ENCODE results near the gene TMTC2.
A peak's percentile ranks its signal among the peaks of the same experiment; 100 is the strongest.

Gene TMTC2

DNA sequence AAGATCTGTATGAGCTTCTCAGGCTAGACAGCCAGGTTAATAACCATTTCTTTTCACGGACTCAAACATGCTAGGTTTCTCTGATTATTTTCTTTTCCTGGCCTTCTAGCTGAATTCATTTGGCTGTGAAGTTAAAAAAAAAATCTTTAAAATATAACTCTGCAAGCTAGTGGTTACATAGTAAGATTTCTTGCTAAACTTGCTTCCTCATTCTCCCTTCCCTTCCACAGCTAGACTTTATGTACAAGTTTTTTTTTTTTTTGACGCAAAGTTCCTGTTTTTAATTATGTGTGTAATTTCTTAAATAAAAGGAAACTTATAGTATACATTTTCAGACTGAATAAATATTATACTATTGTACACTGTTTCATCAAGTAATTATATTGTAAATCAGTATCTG, 145.4 kb downstream of the TMTC2 start:
- no peak for DNase-seq
- in situ Hi-C loops (cut with HindIII; ENCODE audit: low pct_ligation_motif_present, low sequenced_read_pairs): no loop called here

DNA sequence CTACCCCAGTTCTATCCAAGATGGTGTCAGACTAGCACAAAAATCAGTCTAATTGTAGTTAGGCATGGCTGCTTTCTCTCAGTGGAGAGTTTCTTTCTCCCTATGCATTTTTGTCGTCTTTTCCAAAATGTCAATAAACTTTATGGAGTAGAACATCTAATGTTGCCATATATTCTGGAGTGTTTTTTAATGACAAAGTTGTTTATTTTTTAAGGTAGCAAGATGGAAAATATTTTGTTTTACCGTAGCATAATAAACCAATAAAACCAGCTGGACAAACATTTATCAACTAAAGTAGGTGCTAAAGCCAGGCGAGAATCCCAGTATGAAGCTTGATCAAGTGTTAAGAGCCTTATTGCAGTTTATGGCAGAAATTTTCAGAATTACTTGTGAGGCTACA, 146.3 kb downstream of the TMTC2 start:
- TF ChIP-seq, protein P1, sequence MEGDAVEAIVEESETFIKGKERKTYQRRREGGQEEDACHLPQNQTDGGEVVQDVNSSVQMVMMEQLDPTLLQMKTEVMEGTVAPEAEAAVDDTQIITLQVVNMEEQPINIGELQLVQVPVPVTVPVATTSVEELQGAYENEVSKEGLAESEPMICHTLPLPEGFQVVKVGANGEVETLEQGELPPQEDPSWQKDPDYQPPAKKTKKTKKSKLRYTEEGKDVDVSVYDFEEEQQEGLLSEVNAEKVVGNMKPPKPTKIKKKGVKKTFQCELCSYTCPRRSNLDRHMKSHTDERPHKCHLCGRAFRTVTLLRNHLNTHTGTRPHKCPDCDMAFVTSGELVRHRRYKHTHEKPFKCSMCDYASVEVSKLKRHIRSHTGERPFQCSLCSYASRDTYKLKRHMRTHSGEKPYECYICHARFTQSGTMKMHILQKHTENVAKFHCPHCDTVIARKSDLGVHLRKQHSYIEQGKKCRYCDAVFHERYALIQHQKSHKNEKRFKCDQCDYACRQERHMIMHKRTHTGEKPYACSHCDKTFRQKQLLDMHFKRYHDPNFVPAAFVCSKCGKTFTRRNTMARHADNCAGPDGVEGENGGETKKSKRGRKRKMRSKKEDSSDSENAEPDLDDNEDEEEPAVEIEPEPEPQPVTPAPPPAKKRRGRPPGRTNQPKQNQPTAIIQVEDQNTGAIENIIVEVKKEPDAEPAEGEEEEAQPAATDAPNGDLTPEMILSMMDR (IDR thresholded peaks at IDR 0.05; ENCODE audit: low read depth, low read length, missing control alignments): no peak
- Histone ChIP-seq H3K36me3 (replicated peaks) (no peaks in the 10 kb centered on the region), H3K4me3 (ENCODE audit: low read depth, low read length) (no peak overlapping the region), H3K27me3 (replicated peaks) (no peaks in the 10 kb centered on the region), H3K27ac (no peak overlapping the region)
- in situ Hi-C loops (cut with HindIII; ENCODE audit: low pct_ligation_motif_present, low sequenced_read_pairs): no loop called here
- DNase-seq: no peak

More for the DNA sequence above, 145.4 kb downstream of the TMTC2 start:
- TF ChIP-seq, protein P1 (IDR thresholded peaks at IDR 0.05; ENCODE audit: low read depth, low read length, missing control alignments): no peak
- Histone ChIP-seq H3K27me3 (replicated peaks) (no peaks in the 10 kb centered on the region), H3K4me3 (ENCODE audit: low read depth, low read length) (no peak overlapping the region), H3K36me3 (replicated peaks) (no peaks in the 10 kb centered on the region), H3K27ac (no peak overlapping the region)

DNA sequence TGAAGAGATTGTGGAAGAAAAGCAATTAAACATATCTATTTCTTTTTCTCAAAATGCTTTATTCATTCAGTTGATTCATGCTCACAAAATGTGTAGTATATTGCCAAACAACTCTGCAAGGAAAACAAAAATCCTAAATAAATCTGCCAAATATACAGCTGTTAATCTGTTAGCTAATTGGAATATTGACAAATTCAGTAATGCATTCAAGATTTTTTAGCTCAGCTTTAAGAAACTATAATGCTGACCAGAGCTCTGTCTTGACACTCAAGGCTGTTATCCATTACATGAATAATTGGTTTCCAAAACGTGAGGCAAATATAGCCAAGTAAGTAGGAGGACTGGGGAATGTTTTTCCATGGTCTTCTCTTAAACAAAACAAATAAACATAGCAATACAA, 146.8 kb downstream of the TMTC2 start:
- DNase-seq: no peak
- TF ChIP-seq, protein P1 (IDR thresholded peaks at IDR 0.05; ENCODE audit: low read depth, low read length, missing control alignments): no peak
- no peak overlapping the region for H3K4me3 ChIP-seq (ENCODE audit: low read depth, low read length)
- in situ Hi-C loops (cut with HindIII; ENCODE audit: low pct_ligation_motif_present, low sequenced_read_pairs): no loop called here
- H3K36me3 ChIP-seq (replicated peaks): no peaks in the 10 kb centered on the region
- no peaks in the 10 kb centered on the region for H3K27me3 ChIP-seq (replicated peaks)
- H3K27ac ChIP-seq: no peak overlapping the region

DNA sequence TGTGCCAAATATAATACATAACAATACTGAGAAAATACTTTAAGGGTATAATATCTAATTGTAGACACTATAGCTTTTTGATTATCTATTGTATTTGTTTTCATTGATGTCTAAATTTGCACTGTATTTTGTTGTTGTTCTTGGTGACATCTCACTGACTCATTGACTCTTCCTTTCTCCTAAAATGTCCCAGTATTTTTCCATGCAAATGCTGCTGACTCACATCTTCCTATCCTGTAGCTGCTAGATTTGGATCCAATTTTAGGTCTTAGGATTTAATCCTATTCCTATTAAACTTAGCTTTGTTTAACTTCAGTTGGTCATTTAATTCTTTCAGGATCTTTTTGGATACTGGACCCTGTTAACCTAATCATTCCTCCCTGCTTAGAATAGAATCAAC, 148.5 kb downstream of the TMTC2 start:
- no peak overlapping the region for H3K4me3 ChIP-seq (ENCODE audit: low read depth, low read length)
- H3K27me3 ChIP-seq (replicated peaks): no peaks in the 10 kb centered on the region
- H3K36me3 ChIP-seq (replicated peaks): no peaks in the 10 kb centered on the region
- DNase-seq: peak; percentile 9
- in situ Hi-C loops (cut with HindIII; ENCODE audit: low pct_ligation_motif_present, low sequenced_read_pairs): no loop called here
- TF ChIP-seq, protein P1 (IDR thresholded peaks at IDR 0.05; ENCODE audit: low read depth, low read length, missing control alignments): no peak
- no peak overlapping the region for H3K27ac ChIP-seq

DNA sequence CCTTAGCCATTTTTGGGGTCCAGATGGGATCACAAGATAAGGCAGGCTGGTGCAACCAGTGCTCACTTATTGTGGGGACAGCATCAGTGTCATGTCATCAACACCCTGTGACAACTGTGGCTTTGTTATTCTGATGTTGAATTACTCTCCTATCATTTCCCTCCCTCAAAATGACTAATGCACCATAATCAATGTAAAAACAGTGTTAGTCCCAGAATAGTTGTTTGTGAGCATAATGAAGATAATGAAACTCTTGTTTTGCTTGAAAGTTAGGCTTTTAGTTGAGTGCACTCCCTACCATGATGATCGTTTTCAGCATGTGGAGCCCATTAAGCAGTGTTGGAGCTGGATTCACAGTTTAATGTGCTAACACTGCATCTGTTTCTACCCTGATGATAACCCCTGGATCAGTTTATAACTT, 151.4 kb downstream of the TMTC2 start:
- H3K27me3 ChIP-seq (replicated peaks): no peaks in the 10 kb centered on the region
- H3K36me3 ChIP-seq (replicated peaks): no peaks in the 10 kb centered on the region
- TF ChIP-seq, protein P1 (IDR thresholded peaks at IDR 0.05; ENCODE audit: low read depth, low read length, missing control alignments): no peak
- no peak overlapping the region for H3K27ac ChIP-seq
- DNase-seq: no peak
- H3K4me3 ChIP-seq (ENCODE audit: low read depth, low read length): no peak overlapping the region
- in situ Hi-C loops (cut with HindIII; ENCODE audit: low pct_ligation_motif_present, low sequenced_read_pairs): no loop called here

DNA sequence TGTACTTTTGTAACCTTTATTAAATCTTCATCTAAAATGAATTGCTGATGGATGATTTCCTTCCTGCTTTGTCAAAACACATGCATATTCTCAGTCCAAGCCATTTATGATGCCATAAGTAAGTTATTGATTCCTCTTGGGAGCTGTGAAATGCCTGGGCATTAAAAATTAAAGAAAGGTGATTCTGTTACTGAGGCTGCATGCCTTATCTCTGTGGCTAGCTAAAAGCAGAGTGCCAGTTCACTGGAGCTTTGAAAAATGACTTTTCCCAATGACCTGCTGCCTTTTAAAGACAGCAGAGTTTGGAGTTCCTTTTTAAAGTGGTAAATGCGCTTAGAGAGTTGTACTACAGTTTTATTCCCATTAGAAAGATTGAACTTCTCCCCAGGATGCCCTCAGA, 152.1 kb downstream of the TMTC2 start:
- Histone ChIP-seq H3K27ac (no peak overlapping the region), H3K4me3 (ENCODE audit: low read depth, low read length) (no peak overlapping the region), H3K27me3 (replicated peaks) (no peaks in the 10 kb centered on the region), H3K36me3 (replicated peaks) (no peaks in the 10 kb centered on the region)
- DNase-seq: no peak
- in situ Hi-C loops (cut with HindIII; ENCODE audit: low pct_ligation_motif_present, low sequenced_read_pairs): no loop called here
- TF ChIP-seq, protein P1 (IDR thresholded peaks at IDR 0.05; ENCODE audit: low read depth, low read length, missing control alignments): no peak
